SU-DHL-6 (cell line): ENCODE results near the gene ANKRD23.

Experiments
- H2AFZ ChIP-seq: fragments of 200-600 bp; sonication (generic); 2 replicates; pipeline ENCODE4 v1.6.1; 2014; ENCODE audit warnings: low read depth, mild to moderate bottlenecking, moderate library complexity, mixed read lengths, antibody characterized with exemption, low read length; ENCODE audit not compliant: severe bottlenecking
- H3F3A ChIP-seq: fragments of 200-600 bp; shearing (Covaris generic); 2 replicates; pipeline ENCODE4 v1.6.0; 2016; ENCODE audit warnings: antibody characterized with exemption, mild to moderate bottlenecking; ENCODE audit not compliant: insufficient read depth
- H3K27ac ChIP-seq: fragments of 200-600 bp; sonication (generic); 2 replicates; pipeline ENCODE4 v1.5.1; 2016; ENCODE audit warnings: low read depth, mild to moderate bottlenecking, low read length, moderate library complexity, mixed read lengths
- H3K27me3 ChIP-seq: fragments of 200-600 bp; sonication (generic), shearing (Covaris generic); 2 replicates; pipeline ENCODE4 v1.6.0; 2014; ENCODE audit warnings: mild to moderate bottlenecking, low read length
- H3K36me3 ChIP-seq: fragments of 200-600 bp; sonication (generic); 2 replicates; pipeline ENCODE4 v1.6.1; 2014; ENCODE audit warnings: mild to moderate bottlenecking, low read length, mixed read lengths
- H3K4me2 ChIP-seq: fragments of 300-600, 200-600 bp; shearing (Covaris generic), sonication (generic); 2 replicates; pipeline ENCODE4 v1.6.0; 2014; ENCODE audit warnings: low read length, low read depth, mild to moderate bottlenecking; ENCODE audit not compliant: poor library complexity, severe bottlenecking
- H3K4me3 ChIP-seq: fragments of 200-600 bp; sonication (generic); 2 replicates; pipeline ENCODE4 v1.5.1; 2014; ENCODE audit warnings: antibody characterized with exemption, low read length, mild to moderate bottlenecking, mixed read lengths; ENCODE audit not compliant: insufficient read depth, poor library complexity, severe bottlenecking
- H3K79me2 ChIP-seq: fragments of 200-600 bp; sonication (generic); 2 replicates; pipeline ENCODE4 v1.6.1; 2014; ENCODE audit warnings: mild to moderate bottlenecking, low read length, moderate library complexity; ENCODE audit not compliant: insufficient read depth
- H3K9ac ChIP-seq: fragments of 200-600 bp; sonication (generic); 2 replicates; pipeline ENCODE4 v1.7.0; 2014; ENCODE audit warnings: mild to moderate bottlenecking, low read length
- H3K9me2 ChIP-seq: fragments of 200-600 bp; sonication (generic); replicated peaks from 2 replicates; pipeline ENCODE4 v1.6.1; 2014; ENCODE audit warnings: low read length; ENCODE audit not compliant: insufficient read depth
- H3K9me3 ChIP-seq: fragments of 200-600 bp; sonication (generic); 2 replicates; pipeline ENCODE4 v1.6.1; 2014; ENCODE audit warnings: low read length, mixed read lengths; ENCODE audit not compliant: insufficient read depth
- H4K20me1 ChIP-seq: fragments of 200-600 bp; sonication (generic); 2 replicates; pipeline ENCODE4 v1.6.1; 2014; ENCODE audit warnings: low read depth, mild to moderate bottlenecking, antibody characterized with exemption, low read length, moderate library complexity, mixed read lengths
- CTCF ChIP-seq: fragments of 200-600 bp; sonication (generic); IDR thresholded peaks from one replicate; pipeline ENCODE4 v1.5.1; 2017; ENCODE audit warnings: antibody characterized with exemption, mild to moderate bottlenecking, low read length, moderate library complexity; ENCODE audit not compliant: insufficient read depth, poor library complexity, severe bottlenecking
- EZH2phosphoT487 ChIP-seq: fragments of 200-600 bp; sonication (generic), shearing (Covaris generic); conservative IDR thresholded peaks from 2 replicates; pipeline ENCODE4 v1.6.1; 2018; ENCODE audit warnings: mild to moderate bottlenecking, antibody characterized with exemption, low read length, moderate library complexity, mixed read lengths

The ANKRD23 gene

GRCh38 chr2:96860065-96861029 is 16.5 kb upstream of the ANKRD23 start:
- H3K27me3 ChIP-seq, result no peaks in the 10 kb centered on the region
- H3K4me3 ChIP-seq, result no peak overlapping the region
- H2AFZ ChIP-seq, result no peak overlapping the region
- H3K4me2 ChIP-seq, result no peak overlapping the region
- H3K27ac ChIP-seq, result no peak overlapping the region
- TF ChIP-seq EZH2phosphoT487, result no peak
- TF ChIP-seq CTCF, result no peak
- no peaks in the 10 kb centered on the region for H3F3A ChIP-seq
- no peaks in the 10 kb centered on the region for H4K20me1 ChIP-seq
- H3K36me3 ChIP-seq, result no peaks in the 10 kb centered on the region
- H3K79me2 ChIP-seq, result peaks cover 6% of the 10 kb centered on the region; the same call in 1 of the 2 replicates
- no peak overlapping the region for H3K9ac ChIP-seq
- no peaks in the 10 kb centered on the region for H3K9me3 ChIP-seq
- no peaks in the 10 kb centered on the region for H3K9me2 ChIP-seq

- Histone ChIP-seq H3K27ac (no peak overlapping the region), H3K79me2 (peaks cover 6% of the 10 kb centered on the region; the same call in 1 of the 2 replicates), H4K20me1 (no peaks in the 10 kb centered on the region), H3K36me3 (no peaks in the 10 kb centered on the region), H3K4me3 (no peak overlapping the region), H3F3A (no peaks in the 10 kb centered on the region), H3K4me2 (no peak overlapping the region), H2AFZ (no peak overlapping the region), H3K9me2 (no peaks in the 10 kb centered on the region), H3K9me3 (no peaks in the 10 kb centered on the region), H3K27me3 (no peaks in the 10 kb centered on the region), H3K9ac (no peak overlapping the region)
- no peak for TF ChIP-seq EZH2phosphoT487
These were observed 15.9 kb upstream of the ANKRD23 start for GRCh38 chr2:96859681-96860064.

- H3K27ac ChIP-seq, result no peak overlapping the region
- TF ChIP-seq EZH2phosphoT487 (no peak), CTCF (no peak)
- H3K36me3 ChIP-seq, result no peaks in the 10 kb centered on the region
- H3F3A ChIP-seq, result no peaks in the 10 kb centered on the region
- H3K9ac ChIP-seq, result no peak overlapping the region
- no peak overlapping the region for H2AFZ ChIP-seq
- no peaks in the 10 kb centered on the region for H4K20me1 ChIP-seq
- no peak overlapping the region for H3K4me2 ChIP-seq
- no peaks in the 10 kb centered on the region for H3K9me3 ChIP-seq
- no peak overlapping the region for H3K4me3 ChIP-seq
- peaks cover 6% of the 10 kb centered on the region; the same call in 1 of the 2 replicates for H3K79me2 ChIP-seq
- H3K9me2 ChIP-seq, result no peaks in the 10 kb centered on the region
- H3K27me3 ChIP-seq, result no peaks in the 10 kb centered on the region
These were observed 15.4 kb upstream of the ANKRD23 start for GRCh38 chr2:96859099-96859649.
